SK-MEL-5 (cell line): ENCODE data around the gene SFMBT2. TPM values are rescaled to one million over a fixed set of nuclear protein-coding genes. Genes with fewer than 3 reads are reported as not detected.

Source experiments
- DNase-seq: peaks from one replicate; pipeline ENCODE4 v3.0.0-alpha.2; 2016; ENCODE audit warnings: low read depth, low spot score
- in situ Hi-C: cut with HindIII; loops from 2 replicates; pipeline ENCODE4 v1.10.0; 2016; ENCODE audit warnings: low sequenced_read_pairs, high pct_unique_total_duplicates, low pct_unique_long_range_greater_than_20kb
- total RNA-seq: library from RNA; depleted of rRNA; stranded (reverse); fragments of >200 nt; shearing (Covaris generic); gene quantifications from 2 replicates; pipeline ENCODE4 v1.2.3, GENCODE V29; 2014

Gene SFMBT2
- total RNA-seq, 1 experiment from 2014 or later: 2.2 TPM

- in situ Hi-C loops: no loop called here
- DNase-seq: peak; percentile 50
Observed at GRCh38 chr10:7432884-7433726, 22.3 kb upstream of the SFMBT2 start.

GRCh38 chr10:7428673-7429350 is 18.0 kb upstream of the SFMBT2 start:
- DNase-seq: no peak

DNA sequence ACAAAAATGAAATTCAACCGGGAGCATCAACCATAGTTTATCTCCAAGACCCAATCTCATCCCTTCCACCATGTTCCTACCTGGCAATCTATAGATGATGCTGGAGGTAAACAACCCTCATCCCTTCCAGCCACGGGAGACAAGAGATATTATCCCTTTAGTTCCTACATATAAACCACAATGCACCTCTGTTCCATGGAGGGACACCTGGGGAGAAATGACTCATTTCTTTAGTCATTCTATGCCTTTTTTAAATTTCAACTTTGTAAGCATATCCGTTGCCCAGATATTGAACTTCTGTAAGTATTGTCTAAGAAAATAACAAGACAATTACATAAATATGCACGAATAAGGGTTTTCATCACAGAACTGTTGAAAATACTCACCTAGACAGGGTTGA is 15.5 kb upstream of the SFMBT2 start:
- DNase-seq: no peak
- in situ Hi-C loops: no loop called here

More at GRCh38 chr10:7428673-7429350, 18.0 kb upstream of the SFMBT2 start:
- in situ Hi-C loops: no loop called here

DNA sequence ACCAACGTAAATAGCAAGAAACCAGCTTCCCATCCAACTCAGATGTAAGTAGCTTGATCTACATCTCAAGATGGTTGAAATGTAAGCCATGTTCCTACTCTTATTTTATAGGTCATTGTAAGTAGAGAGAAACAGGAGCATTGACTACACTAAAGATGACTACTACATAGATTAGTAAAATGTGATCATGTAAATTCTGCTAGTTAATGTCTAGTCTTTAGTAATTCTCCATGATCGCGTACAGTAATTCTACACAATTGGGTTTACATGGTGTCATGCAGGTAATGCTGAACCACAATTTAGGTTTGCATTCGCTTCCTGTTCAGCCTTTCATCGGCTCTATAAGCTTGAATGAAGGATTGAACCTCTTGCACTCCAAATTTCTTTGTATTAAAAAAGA is 14.9 kb upstream of the SFMBT2 start:
- in situ Hi-C loops: no loop called here
- no peak for DNase-seq

GRCh38 chr10:7424919-7425318 is 14.1 kb upstream of the SFMBT2 start:
- DNase-seq: no peak
- in situ Hi-C loops: no loop called here

DNA sequence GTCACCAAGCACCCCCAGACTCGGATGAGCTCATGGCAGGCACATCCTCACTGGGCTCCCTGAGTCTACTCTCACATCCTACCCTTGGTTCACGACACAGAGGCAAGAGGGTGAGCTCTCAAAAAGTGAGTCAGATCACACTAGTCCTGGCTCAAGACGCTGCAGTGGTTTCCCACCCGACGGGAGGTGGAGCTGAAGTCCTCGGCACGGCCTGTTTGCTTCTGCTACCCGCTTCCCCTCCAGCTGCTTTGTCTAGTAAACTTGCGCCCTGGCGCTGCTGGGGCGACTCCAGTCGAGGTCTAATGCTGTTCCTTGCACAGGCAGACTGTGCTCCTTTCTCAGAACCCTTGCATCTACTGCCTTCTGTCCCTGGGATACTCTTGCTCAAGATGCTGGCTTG is 13.5 kb upstream of the SFMBT2 start:
- in situ Hi-C loops: no loop called here
- no peak for DNase-seq

DNA sequence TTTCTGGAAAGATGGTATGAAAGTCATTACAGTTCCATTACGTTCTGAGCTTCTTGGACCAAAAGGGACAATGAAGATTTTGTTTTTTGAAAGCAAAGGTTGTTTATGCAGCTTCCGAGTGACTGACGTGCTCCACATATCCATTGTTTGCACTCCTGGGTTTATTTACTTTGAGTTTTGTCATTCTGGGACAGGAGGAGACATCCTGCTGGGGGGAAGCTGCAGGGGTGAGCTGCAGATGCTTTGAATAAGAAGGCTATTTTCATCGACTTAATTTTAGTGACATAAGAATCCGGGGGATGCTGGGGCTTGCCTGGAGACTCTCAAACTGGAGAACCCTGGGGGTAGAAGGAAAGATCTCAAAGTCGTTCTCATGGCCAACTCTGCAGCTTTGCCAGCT is 12.7 kb upstream of the SFMBT2 start:
- no peak for DNase-seq
- in situ Hi-C loops: no loop called here

DNA sequence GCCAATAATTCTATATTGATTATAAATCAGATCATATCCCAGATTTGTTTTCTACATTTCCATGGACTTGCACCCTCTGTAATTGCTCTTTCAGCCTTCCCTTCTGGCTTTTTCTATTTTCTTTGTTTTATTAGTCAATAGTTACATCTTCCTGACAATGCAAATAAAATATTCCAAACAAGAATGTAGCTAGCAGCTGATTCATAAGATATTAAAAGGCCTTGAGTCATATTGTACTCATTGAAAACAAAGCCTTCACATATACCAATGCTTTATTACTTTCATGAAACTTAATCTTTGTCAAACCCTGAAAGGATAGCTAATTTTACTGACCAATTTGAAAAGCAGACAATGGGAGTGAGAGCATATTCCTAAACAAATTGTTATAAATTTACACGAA is 10.7 kb upstream of the SFMBT2 start:
- no peak for DNase-seq
- in situ Hi-C loops: no loop called here

- no peak for DNase-seq
- in situ Hi-C loops: no loop called here
Observed at GRCh38 chr10:7419998-7420397, 9.2 kb upstream of the SFMBT2 start.

DNA sequence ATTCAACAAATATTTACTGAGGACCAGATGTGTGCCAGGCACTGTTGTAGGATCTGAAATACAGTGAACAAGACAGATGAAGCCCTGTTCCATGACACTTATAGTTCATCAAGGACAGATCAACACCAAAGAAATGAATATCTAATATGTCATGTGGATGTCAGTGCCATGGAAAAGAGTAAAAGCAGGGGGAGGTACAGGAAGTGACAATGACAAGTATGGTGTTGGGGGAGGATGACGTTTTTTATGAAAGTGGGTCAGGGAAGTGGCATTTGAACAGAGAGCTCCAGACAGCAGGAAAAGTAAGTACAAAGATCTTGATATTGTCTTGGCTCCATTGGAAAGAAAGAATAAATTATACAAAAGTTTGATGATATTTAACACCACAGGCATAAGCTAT is 7.0 kb upstream of the SFMBT2 start:
- no peak for DNase-seq
- in situ Hi-C loops: no loop called here

DNA sequence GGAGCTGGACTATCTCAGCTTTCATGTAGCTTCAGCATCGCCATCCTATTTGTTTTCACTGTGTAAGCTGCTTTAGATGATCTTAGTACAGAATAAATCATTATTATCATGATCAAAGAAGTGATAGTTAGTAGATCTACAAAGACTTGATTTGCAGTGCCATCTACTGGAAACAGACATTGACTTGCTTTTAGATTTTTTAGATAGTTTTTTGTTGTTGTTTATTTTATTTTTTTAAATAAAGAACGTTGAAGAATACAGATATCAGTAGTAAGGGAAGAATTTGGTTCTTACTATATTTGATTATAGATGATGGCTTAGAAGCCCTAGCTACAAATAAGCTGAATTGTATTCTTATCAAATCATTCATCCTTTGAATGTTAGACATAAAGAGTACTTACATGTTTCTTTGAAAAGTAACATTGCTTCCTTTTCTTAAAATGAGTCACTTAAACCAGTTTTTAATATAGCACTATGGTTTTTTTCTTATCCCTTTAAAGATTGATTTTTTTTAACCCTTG is 6.3 kb upstream of the SFMBT2 start:
- DNase-seq: peak; percentile 55
- in situ Hi-C loops: no loop called here

GRCh38 chr10:7414766-7415165 is 3.9 kb upstream of the SFMBT2 start:
- in situ Hi-C loops: no loop called here
- no peak for DNase-seq

- no peak for DNase-seq
- in situ Hi-C loops: no loop called here
Observed at GRCh38 chr10:7412928-7413282, 2.1 kb upstream of the SFMBT2 start.

DNA sequence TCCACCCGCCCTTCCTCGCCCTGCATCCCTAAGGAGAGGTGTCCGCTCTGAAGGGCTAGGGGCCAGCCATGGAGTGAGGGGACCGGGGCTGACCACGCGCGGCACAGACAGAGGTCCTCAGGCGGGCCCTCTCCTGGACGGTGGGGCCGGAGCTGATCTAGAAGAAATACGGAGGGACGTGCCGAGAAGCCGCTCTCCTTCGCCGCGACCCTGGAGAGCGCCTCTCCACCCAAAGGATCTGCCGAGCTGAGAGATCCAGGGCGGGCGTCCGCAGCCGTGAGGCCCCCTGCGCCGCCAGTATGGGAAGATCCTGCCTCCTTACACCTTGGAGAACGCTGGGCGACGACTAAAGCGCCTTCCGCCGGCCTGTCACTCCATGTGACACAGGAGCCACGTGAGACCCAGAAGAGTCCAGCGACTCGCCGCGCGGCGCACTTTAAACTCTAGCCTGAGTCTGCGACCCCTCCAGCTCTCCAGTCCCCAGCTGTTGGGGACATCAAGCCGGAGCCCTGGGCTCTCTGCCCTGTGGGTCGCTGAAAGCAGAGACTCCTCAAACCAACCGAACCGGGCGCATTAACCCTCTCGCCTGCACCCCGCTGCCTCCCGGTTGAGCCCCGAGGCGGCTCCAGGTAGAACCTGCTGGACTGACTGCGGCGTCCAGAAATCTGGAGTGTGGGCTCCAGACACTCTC is 1.5 kb upstream of the SFMBT2 start:
- in situ Hi-C loops: no loop called here
- DNase-seq: no peak

DNA sequence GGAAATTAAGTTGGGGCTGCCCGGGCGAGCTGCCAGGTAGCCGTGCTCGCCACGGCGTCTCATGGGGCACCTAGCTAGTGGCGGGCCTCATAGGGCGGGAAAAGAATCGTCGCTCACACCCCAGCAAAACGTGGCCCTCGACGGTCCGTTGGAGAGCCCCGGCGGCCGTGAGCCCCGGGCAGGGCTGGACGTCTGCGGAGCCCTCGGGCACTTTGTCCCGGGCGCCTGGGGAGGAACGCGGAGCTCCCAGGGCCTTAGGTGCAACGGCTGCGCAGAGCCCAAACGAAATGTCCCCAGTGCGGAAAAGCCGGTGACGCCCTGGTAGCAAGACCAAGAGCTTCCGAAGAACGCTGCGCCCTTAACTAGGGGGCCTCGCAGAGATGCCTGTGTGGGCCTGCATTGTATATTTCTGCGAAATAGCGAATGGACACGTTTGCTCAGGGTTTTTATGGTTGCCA is 866 bp upstream of the SFMBT2 start:
- in situ Hi-C loops: no loop called here
- DNase-seq: no peak

DNA sequence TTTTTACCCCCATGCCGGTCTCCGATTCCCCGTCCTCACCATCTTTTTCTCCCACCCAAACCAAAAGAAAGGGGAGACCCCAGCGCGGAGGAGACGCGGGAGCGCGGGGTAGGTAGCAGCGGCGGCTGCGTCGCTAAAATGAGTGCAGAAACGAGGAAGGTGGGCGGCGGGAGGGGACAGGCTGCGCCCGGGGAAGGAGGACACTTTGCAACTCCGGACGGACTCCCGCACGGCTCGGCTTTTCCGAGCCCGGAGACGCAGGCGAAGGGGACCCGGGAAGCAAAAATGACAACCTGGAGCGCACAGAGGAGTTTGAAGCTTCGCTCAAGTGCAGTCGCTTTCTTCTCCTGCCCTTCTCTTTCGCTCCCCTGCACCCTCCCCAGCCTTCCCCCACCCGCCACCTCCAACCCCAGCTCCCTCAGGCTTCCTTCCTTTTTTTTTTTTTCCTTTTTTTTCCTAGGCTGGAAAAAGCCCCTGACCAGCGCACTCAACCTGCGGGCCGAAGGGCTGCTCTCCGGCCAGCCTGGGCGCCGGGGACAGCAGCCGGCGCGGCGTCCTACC is 453 bp downstream of the SFMBT2 start:
- no peak for DNase-seq
- in situ Hi-C loops: no loop called here

GRCh38 chr10:7409732-7410168 is 1.1 kb downstream of the SFMBT2 start:
- DNase-seq: no peak
- in situ Hi-C loops: no loop called here
